NOMO-1 treated with dmso at 0.1 percent for 144 hours (cell line): ENCODE measurements around the gene MMP19.

Source experiments
- DNase-seq: peaks from one replicate; lab custom pipeline; 2025; ENCODE audit not compliant: unreplicated experiment; lab: John Stamatoyannopoulos, UW

Gene MMP19

DNA sequence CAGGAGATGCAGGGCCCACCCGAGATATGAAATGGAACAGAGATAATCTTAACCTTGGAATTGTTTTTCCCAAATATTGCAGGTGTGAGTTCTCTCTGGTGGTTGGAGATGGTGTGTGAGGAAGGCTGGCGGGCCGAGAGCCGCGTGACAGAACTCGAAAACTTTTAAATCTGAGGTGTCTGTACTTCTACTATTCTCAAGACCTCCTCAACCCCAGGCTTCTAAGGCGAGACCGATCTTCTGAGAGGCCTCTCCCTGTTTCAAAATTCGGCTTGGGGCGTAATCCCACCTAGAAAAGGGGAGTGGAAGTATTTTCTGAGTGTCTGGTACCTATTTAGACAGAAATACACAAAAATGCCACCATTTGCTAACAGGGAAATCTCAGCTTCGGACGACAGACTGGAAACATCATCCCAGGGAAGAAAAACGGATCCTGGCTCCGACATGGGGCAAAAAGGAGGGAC is 25.8 kb downstream of the MMP19 start:
- DNase-seq: no peak

DNA sequence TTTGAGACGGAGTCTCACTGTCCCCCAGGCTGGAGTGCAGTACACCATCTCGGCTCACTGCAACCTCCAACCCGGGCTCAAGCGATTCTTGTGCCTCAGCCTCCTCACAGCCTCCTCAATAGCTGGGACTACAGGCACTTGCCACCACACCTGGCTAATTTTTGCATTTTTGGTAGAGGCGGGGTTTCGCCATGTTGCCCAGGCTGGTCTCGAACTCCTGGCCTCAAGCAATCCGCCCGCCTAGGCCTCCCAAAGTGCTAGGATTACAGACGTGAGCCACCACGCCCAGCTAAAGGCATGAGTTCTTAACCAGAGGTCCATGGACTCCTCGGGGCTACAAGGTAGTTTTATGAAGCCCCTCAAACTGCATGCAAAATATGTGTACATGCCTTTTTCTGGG is 27.3 kb downstream of the MMP19 start:
- no peak for DNase-seq

DNA sequence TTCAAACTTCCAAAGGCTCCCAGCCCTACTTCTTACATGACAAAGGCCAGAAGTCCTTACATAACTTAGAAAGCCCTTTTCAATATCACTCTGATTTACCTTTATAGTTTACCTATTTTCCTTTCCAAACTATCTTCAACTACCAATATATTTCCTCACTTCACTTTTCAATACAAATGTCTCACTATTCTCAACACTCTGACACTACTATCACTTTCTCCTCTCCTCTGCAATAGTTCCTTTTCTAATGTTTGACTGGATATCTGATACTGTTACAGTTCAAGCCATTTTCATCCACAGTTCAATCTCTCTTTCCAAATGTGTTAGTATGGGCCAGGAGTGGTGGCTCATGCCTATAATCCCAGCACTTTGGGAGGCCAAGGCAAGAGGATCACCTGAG is 28.5 kb downstream of the MMP19 start:
- DNase-seq: no peak

DNA sequence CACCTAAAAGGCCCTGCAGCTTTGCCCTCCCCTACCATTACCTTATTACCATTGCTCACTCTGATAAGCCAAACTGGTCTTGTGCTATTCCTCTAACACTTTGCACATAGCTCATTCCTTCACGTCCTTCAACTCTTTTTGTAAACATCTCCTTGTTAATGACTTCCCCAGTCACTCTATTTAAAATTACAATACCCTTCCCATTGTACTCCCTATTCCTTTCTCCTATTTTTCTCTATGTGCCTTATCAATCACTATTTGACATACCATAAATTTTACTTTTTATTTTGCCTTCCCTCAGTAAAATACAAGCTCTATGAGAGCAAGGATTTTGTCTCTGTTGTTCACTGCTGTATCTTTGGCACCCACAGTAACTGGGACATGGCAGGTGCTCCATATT is 30.6 kb downstream of the MMP19 start:
- no peak for DNase-seq

DNA sequence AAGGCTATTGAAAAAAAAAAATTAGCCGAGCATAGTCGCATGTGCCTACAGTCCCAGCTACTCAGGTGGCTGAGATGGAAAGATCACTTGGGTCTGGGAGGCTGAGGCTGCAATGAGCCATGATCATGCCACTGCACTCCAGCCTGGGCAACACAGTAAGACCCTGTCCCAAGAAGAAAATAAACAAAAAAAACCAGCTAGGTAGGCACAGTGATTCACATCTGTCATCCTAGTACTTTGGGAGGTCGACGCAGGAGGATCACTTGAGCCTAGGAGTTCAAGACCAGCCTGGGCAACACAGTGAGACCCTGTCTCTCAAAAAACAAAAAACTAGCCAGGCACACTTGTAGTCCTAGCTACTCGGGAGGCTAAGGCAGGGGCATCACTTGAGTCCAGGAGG is 33.5 kb downstream of the MMP19 start:
- DNase-seq: no peak

DNA sequence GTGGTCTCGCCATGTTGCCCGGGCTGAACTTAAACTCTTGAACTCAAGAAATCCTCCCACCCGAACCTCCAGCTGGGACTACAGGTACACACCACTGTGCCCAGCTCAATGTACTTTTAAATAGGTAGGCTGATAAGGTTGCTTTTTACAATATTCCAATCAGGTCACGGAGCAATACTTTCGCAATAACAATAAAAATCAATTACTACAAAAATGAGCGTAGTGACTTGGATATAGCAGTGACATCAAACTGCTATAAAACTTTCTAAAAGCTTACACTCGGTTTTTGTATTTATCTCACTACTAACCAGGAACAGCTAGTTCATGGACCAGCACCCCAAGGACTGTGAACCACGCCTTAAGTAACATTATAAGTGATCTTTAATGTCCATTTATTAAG is 35.8 kb downstream of the MMP19 start:
- no peak for DNase-seq

DNA sequence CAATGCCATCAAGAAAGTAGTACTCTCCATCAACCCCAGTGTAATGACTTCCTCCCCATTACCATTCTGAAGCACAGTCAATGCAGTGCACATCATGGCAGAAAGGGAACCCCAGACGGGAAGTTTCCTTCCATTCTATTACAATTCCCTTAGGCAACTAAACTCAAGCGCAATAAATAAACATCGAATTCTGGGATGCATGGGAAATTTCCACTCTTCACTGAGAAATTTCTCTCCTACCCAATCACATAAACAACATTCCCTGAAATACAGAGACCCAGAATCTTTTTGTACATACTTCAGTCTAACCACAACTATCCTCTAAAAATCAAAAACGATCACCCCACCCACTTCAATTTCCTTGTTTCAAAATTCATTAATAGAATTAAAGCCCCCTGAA is 45.2 kb downstream of the MMP19 start:
- no peak for DNase-seq

DNA sequence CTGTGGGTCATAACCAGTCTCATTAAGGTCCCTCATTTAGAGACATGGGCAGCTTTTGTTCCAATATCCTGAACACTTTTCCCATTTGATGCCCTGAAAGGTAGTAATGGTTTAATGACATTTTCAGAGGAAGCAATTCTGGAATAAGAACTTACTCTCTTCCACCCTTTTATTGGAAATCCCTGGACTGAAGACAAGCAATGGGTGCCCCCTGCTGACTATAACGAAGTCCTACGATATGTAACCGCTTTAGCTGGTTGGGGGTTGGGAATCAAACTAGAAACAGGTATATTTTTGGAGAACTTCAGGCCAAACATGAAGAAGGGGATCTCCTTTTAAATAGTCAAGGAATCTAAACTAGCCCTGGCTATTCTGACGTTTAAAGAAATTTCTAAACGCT is 45.7 kb downstream of the MMP19 start:
- DNase-seq: no peak

DNA sequence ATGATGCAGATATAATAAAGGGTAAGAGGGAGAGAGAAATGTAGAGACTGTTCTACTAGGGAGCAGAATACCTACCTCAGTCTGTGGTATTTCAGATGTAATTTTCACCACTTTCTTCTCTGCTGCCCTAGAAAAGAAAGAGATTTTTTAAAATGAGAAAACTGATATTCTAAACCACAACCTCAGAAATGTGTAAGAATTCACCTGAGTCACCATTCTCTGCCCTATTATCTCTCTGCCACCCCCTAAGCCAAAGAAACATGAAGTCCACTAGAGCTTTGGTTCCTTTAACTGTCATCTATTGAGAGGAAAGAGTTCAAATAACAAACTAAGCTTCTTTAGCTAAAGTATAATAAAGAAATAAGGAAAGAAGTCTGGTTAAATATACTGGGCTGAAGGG is 46.8 kb downstream of the MMP19 start:
- no peak for DNase-seq

DNA sequence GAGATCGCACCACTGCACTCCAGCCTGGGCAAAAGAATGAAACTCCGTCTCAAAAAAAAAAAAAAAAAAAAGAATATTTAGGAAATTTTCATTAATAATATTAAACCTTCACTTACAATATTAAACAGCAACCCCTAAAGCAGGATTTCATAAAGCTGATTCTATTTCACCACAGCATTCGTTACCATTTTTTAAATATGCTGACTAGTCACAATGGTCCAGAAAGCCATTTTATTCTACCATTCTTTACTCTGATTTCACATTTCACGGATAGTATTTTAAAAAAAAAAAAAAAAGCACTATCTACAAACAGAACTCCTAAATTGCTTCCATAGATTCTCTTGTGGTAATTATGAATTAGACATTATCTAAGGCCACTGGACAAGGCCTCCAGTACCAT is 52.8 kb downstream of the MMP19 start:
- no peak for DNase-seq

DNA sequence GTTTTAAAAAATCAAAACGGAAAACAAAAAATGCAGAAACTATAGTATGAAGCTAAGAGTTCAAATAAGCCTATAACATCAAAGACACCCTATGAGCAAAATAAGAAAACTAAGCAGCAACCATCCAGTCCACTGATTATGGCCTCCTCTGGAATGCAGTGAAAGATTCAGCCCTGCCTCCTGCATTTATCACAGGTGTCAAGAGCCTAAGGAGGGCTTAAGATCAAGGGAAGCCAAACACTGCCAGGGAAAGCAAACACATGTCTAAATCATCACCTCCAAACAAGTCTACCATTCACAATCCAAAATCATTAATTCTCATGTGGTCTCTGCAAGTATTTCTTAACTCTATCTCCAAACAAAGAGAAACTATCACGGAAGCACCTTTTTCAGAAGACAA is 53.6 kb downstream of the MMP19 start:
- no peak for DNase-seq

DNA sequence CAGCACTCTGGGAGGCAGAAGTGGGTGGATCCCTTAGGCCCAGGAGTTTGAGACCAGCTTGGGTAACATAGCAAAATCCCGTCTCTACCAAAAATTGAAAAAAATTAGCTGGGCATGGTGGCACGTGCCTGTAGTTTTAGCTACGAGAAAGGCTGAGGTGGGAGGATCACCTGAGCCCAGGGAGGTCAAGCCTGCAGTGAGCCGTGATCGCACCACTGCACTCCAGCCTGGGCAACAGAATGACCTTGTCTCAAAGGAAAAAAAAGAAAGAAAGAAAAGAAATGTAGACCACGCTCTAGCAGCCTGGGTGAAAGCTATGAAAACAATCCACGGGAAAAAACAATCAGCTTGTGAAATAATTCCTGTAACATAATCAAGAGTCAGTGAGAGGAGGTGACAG is 54.2 kb downstream of the MMP19 start:
- no peak for DNase-seq
